HG03354 (cell line): ENCODE measurements around the gene SMIM13.
A peak's percentile ranks its signal among the peaks of the same experiment; 100 is the strongest.

Source experiments
- ATAC-seq: cut with Tn5 transposase; IDR thresholded peaks from one replicate; pipeline ENCODE4 v1.9.1; 2021; ENCODE audit warnings: mild to moderate bottlenecking; ENCODE audit not compliant: unreplicated experiment, poor library complexity, severe bottlenecking

SMIM13 gene

DNA sequence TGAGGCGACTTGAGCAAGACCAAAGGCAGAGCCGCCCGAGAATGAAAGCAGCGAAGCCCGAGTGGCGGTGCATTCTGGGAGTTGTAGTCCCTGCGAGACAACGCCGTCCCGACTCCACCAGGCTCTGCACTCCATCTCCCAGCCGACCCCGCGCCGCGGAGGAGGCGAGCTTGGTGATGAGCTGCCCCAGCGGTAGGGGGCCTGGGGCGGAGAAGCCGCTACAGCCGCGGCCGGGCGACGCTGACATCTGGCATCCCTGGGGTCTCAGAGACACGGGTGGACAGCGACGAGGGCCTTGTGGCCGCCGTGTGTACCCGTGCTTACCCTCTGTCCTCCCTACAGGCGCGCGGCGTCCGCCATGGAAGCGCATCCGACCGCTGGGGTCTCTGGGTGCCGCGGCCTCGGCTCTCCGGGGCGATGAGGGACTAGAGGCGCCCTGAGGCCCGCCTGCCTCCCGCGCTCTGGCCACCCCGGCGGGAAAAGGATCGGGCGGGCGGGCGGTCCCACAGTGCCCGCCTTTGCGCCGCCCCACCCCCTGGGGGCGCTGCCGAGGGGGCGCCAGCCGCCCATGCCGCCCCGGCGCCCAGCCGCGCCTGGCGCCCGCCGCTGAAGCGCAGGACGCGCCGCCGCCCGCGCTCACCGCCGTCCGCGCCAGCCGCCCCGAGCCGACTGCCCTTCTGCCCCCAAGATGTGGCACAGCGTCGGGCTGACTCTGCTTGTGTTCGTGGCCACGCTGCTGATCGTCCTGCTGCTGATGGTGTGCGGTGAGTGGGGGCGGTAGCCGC is at the start of gene SMIM13:
Gene SMIM13, plus strand, starts transcription at position 209 of the 785 bp plus-strand sequence. Its CDS starts 480 bp downstream, at position 689.
- peak; percentile 93 for ATAC-seq

DNA sequence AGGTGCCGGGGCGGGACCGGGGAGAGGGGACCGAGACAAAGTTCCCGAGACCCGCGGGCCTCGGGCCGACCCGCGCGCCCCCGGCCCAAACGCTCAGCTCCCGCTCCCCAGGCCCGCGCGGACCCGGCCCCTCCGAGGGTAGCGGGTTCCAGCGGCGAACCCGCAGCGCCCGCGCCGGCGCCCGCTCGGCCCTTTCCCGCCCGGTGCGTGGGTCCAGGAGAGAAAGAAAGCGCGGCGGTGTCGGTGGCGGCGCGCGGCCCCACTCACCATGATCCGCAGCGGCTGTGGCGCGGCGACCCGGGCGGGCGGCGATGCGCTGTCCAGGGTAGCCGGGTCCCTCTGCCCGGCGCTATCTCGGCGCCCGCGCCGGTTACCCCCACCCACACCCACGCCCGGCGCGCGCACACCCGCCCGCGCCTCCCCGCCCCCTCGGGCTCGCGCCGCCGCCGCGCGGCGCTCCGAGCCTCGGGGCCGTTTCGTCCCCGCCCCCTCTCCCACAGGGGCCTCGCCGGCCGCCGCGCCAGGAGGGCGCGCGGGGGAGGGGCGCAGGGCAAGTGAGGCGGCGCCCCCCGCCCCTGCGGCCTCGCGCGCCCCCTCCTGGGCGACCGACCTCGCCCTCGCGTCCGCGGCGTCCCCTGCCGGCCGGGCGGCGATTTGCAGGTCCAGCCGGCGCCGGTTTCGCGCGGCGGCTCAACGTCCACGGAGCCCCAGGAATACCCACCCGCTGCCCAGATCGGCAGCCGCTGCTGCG is 49.5 kb upstream of the SMIM13 start, which contains the start of gene ELOVL2:
Gene ELOVL2, minus strand, starts transcription at position 345 of the 751 bp plus-strand sequence. Its CDS starts 75 bp downstream, at position 270.
- ATAC-seq = peak; percentile 62

DNA sequence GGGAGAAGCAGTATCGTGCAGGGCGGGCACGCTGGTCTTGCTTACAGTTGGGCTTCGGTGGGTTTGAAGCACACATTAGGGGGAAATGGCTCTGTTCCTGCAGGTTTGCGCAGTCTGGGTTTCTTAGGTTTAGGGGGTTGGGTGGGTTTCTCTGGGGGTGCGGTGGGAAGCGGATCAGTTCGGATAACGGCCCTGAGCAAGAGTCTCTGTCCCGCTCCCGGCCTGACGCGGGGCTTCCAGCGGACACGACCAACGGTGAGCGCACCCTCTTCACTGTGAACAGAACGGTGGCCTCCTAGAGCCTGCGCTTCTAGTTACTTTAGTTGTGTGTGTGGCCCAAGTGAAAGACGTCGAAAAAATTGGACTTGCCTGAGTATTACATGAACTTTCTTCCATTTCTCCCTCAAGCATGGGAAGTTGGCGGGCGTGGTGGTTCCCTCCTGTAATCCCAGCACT is 48.9 kb upstream of the SMIM13 start:
- no peak for ATAC-seq

- no peak for ATAC-seq
Measured at GRCh38 chr6:11050731-11051130, 42.9 kb upstream of the SMIM13 start.

DNA sequence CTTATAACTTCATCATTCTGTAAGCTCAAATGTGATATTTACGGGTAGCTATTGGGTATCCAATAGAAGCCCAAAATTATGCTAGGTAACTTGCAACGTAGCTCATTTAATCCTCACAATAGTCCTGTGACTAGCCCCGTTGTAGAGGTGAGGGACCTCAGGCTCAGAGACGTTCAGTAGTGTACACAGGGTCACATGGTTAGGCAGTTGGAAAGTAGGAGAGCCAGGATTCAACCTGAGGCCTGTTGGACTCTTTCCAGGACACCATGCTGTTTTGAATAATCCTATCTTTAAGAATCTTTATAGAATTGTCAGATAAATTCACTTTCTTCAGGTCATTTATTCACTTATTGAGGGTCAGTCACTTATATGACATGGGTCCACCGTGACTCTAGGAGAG is 40.3 kb upstream of the SMIM13 start:
- no peak for ATAC-seq

GRCh38 chr6:11054722-11055121 is 38.9 kb upstream of the SMIM13 start:
- no peak for ATAC-seq

- no peak for ATAC-seq
Measured at GRCh38 chr6:11055127-11055627, 38.5 kb upstream of the SMIM13 start.

DNA sequence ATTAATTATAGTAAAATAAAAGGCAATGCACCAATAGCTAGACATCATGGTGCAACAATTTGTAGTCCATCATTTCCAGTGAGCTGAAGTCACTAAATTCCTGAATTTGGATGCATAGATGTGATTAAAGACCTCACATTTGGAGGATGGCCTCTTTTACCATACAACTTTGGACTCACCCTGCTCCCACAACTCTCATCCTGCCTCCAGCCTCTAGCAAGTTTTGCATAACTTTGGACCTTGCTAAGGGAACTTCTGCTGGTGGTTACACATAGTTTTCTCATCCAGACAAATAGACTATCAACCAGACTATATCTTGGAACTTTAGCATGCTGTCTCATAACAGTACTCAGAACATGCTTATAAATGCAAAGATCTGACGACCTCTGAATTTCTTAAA is 36.8 kb upstream of the SMIM13 start:
- no peak for ATAC-seq

GRCh38 chr6:11058406-11058805 is 35.2 kb upstream of the SMIM13 start:
- no peak for ATAC-seq

- no peak for ATAC-seq
Measured at GRCh38 chr6:11062083-11062482, 31.6 kb upstream of the SMIM13 start.

GRCh38 chr6:11062715-11063114 is 30.9 kb upstream of the SMIM13 start:
- ATAC-seq = no peak

GRCh38 chr6:11064836-11065235 is 28.8 kb upstream of the SMIM13 start:
- no peak for ATAC-seq

- no peak for ATAC-seq
Measured at GRCh38 chr6:11065436-11066202, 28.0 kb upstream of the SMIM13 start.

- no peak for ATAC-seq
Measured at GRCh38 chr6:11066505-11067347, 26.9 kb upstream of the SMIM13 start.

DNA sequence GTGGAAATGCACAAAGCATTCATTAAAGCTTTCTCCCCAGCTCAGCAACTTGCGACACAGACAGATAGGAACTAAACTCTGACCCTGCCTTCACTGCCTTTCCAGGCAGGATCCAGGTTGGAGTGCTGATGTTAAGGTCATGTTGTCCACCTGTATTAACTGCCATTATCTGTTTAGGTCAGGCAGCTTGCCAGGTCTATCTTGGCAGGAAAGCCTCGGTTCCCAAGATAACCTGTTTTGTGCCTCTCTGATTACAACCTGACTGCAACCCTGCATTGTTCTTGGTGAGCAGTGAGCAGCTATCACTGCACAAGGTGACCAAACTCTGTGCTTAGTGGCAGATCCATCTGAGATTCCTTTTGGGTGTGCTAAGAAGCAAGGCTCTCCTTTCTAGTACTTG is 26.3 kb upstream of the SMIM13 start:
- no peak for ATAC-seq

GRCh38 chr6:11069760-11070159 is 23.9 kb upstream of the SMIM13 start:
- ATAC-seq = no peak

GRCh38 chr6:11072101-11072500 is 21.5 kb upstream of the SMIM13 start:
- ATAC-seq = no peak

DNA sequence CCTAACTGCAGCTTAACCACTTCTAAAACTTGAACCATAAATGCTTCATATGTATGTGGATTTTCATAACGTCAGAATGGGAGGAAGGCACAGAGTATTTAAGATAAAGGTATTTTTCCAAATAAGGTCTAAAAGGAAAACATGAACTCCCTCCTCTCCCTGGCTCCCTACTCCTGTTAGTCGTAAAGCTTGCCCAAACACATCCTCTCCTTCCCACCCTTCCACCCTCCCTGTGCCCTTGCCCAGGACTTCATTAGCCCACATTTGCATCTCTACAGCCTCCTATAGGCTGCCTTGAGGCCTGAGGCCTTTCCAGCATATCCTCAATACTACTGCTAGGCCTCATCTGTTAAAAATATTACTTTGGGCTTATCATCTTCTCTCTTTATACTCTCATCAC is 17.1 kb upstream of the SMIM13 start:
- ATAC-seq = no peak

DNA sequence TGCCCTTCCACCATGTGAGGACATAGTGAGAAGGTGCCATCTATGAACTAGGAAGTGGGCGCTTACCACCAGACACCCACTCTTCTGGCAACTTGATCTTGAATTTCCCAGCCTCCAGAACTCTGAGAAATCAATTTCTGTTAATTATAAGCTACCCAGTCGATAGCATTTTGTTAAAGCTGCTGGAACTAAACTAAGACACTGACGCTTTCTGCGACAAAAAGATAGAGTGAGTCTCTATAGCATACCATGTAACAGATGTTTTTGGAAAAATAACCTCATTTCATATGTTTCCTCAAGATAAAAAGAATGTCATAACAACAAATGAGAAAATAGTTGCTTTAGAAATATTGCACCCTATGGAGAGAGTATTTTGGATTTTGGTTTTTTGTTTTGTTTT is 15.4 kb upstream of the SMIM13 start:
- ATAC-seq = no peak
